ENCODE results near the gene CKS2. TPM values are rescaled to one million over a fixed set of nuclear protein-coding genes. Genes with fewer than 3 reads are reported as not detected.

The CKS2 gene
- total RNA-seq, 1 experiment from 2014 or later = 90.4 TPM

- no TSS peak for BruUV-seq (replicated peaks)
- H3K27me3 Mint-ChIP-seq (ENCODE audit: insufficient read depth, unreplicated experiment) = no peaks in the 10 kb centered on the region
- no peak overlapping the region for H3K4me3 Mint-ChIP-seq (ENCODE audit: unreplicated experiment)
- POLR2A ChIA-PET = no interaction called here
- H3K9me3 Mint-ChIP-seq (ENCODE audit: unreplicated experiment) = no peaks in the 10 kb centered on the region
- TF ChIP-seq, protein P1, sequence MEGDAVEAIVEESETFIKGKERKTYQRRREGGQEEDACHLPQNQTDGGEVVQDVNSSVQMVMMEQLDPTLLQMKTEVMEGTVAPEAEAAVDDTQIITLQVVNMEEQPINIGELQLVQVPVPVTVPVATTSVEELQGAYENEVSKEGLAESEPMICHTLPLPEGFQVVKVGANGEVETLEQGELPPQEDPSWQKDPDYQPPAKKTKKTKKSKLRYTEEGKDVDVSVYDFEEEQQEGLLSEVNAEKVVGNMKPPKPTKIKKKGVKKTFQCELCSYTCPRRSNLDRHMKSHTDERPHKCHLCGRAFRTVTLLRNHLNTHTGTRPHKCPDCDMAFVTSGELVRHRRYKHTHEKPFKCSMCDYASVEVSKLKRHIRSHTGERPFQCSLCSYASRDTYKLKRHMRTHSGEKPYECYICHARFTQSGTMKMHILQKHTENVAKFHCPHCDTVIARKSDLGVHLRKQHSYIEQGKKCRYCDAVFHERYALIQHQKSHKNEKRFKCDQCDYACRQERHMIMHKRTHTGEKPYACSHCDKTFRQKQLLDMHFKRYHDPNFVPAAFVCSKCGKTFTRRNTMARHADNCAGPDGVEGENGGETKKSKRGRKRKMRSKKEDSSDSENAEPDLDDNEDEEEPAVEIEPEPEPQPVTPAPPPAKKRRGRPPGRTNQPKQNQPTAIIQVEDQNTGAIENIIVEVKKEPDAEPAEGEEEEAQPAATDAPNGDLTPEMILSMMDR (IDR thresholded peaks at IDR 0.05; ENCODE audit: unreplicated experiment) = no peak
- H3K36me3 Mint-ChIP-seq (ENCODE audit: insufficient read depth, unreplicated experiment) = peaks cover 13% of the 10 kb centered on the region
- intact Hi-C loops (cut with micrococcal nuclease) = no loop called here
- H3K4me1 Mint-ChIP-seq (ENCODE audit: insufficient read depth, unreplicated experiment) = no peaks in the 10 kb centered on the region
- no peak for DNase-seq (ENCODE audit: unreplicated experiment)
- H3K27ac Mint-ChIP-seq (ENCODE audit: low read depth, unreplicated experiment) = no peak overlapping the region
- CTCF ChIA-PET = no interaction called here
Observed at GRCh38 chr9:89304834-89305188, 6.2 kb upstream of the CKS2 start.

GRCh38 chr9:89305868-89306267 lies 5.1 kb upstream of the CKS2 start:
- no peak for DNase-seq (ENCODE audit: unreplicated experiment)
- H3K9me3 Mint-ChIP-seq (ENCODE audit: unreplicated experiment) = no peaks in the 10 kb centered on the region
- CTCF ChIA-PET = no interaction called here
- no peaks in the 10 kb centered on the region for H3K27me3 Mint-ChIP-seq (ENCODE audit: insufficient read depth, unreplicated experiment)
- intact Hi-C loops (cut with micrococcal nuclease) = no loop called here
- POLR2A ChIA-PET = interaction anchor here (1.2 to 1.4 kb wide), 2 partner anchors 9 to 13 kb away, joined by 3 read pairs; no protein-coding TSS in a partner anchor
- no peaks in the 10 kb centered on the region for H3K4me1 Mint-ChIP-seq (ENCODE audit: insufficient read depth, unreplicated experiment)
- H3K36me3 Mint-ChIP-seq (ENCODE audit: insufficient read depth, unreplicated experiment) = peaks cover 17% of the 10 kb centered on the region
- H3K4me3 Mint-ChIP-seq (ENCODE audit: unreplicated experiment) = no peak overlapping the region
- TF ChIP-seq, protein P1 (IDR thresholded peaks at IDR 0.05; ENCODE audit: unreplicated experiment) = no peak
- no peak overlapping the region for H3K27ac Mint-ChIP-seq (ENCODE audit: low read depth, unreplicated experiment)
- no TSS peak for BruUV-seq (replicated peaks)

GRCh38 chr9:89309166-89309565 lies 1.8 kb upstream of the CKS2 start:
- H3K36me3 Mint-ChIP-seq (ENCODE audit: insufficient read depth, unreplicated experiment) = peaks cover 21% of the 10 kb centered on the region
- intact Hi-C loops (cut with micrococcal nuclease) = no loop called here
- CTCF ChIA-PET = no interaction called here
- DNase-seq (ENCODE audit: unreplicated experiment) = no peak
- H3K9me3 Mint-ChIP-seq (ENCODE audit: unreplicated experiment) = no peaks in the 10 kb centered on the region
- POLR2A ChIA-PET = no interaction called here
- TF ChIP-seq, protein P1 (IDR thresholded peaks at IDR 0.05; ENCODE audit: unreplicated experiment) = no peak
- H3K27ac Mint-ChIP-seq (ENCODE audit: low read depth, unreplicated experiment) = peak overlapping the region; percentile 100
- no peaks in the 10 kb centered on the region for H3K27me3 Mint-ChIP-seq (ENCODE audit: insufficient read depth, unreplicated experiment)
- no TSS peak for BruUV-seq (replicated peaks)
- peaks cover 3% of the 10 kb centered on the region for H3K4me1 Mint-ChIP-seq (ENCODE audit: insufficient read depth, unreplicated experiment)
- peak overlapping the region; percentile 91 for H3K4me3 Mint-ChIP-seq (ENCODE audit: unreplicated experiment)

- peak overlapping the region; percentile 100 for H3K27ac Mint-ChIP-seq (ENCODE audit: low read depth, unreplicated experiment)
- H3K36me3 Mint-ChIP-seq (ENCODE audit: insufficient read depth, unreplicated experiment) = peaks cover 21% of the 10 kb centered on the region
- intact Hi-C loops (cut with micrococcal nuclease) = no loop called here
- BruUV-seq (replicated peaks) = TSS peak; percentile 80
- peak overlapping the region; percentile 91 for H3K4me3 Mint-ChIP-seq (ENCODE audit: unreplicated experiment)
- DNase-seq (ENCODE audit: unreplicated experiment) = no peak
- peaks cover 10% of the 10 kb centered on the region for H3K4me1 Mint-ChIP-seq (ENCODE audit: insufficient read depth, unreplicated experiment)
- H3K9me3 Mint-ChIP-seq (ENCODE audit: unreplicated experiment) = no peaks in the 10 kb centered on the region
- CTCF ChIA-PET = interaction anchor here (0.7 to 1.5 kb wide), 2 partner anchors 93 to 239 kb away, joined by 3 to 5 read pairs; no protein-coding TSS in a partner anchor
- TF ChIP-seq, protein P1 (IDR thresholded peaks at IDR 0.05; ENCODE audit: unreplicated experiment) = no peak
- POLR2A ChIA-PET = interaction anchor here (0.6 to 2.0 kb wide), 11 partner anchors 9 to 1054 kb away, joined by 3 to 12 read pairs (median 4); partner anchors contain the start of gene SECISBP2
- H3K27me3 Mint-ChIP-seq (ENCODE audit: insufficient read depth, unreplicated experiment) = no peaks in the 10 kb centered on the region
Observed at GRCh38 chr9:89309608-89310474, 1.2 kb upstream of the CKS2 start.

All from MCF 10A (cell line).